HepG2 (cell line): Measurements from ENCODE around the gene TMEM79. TPM values are rescaled to one million over a fixed set of nuclear protein-coding genes. Genes with fewer than 3 reads are reported as not detected.

Experiments used
- ATM ChIP-seq: fragments of 450-650 bp; IDR thresholded peaks from 2 replicates; pipeline ENCODE4 v1.7.1; 2017; ENCODE audit warnings: mild to moderate bottlenecking, borderline replicate concordance
- CENPT ChIP-seq: sonication (generic); formaldehyde crosslinking; IDR thresholded peaks from 2 replicates; pipeline ENCODE4 v1.8.0; 2022; ENCODE audit warnings: low read depth, mild to moderate bottlenecking, moderate library complexity, missing genetic modification reagents
- FIP1L1 ChIP-seq: fragments of 200-400 bp; formaldehyde crosslinking; IDR thresholded peaks from 2 replicates; pipeline ENCODE4 v1.6.1; 2018; ENCODE audit warnings: low read depth, mild to moderate bottlenecking, low read length, moderate library complexity, borderline replicate concordance; ENCODE audit not compliant: insufficient read depth
- MED13 ChIP-seq: sonication (generic); formaldehyde crosslinking; IDR thresholded peaks from 2 replicates; pipeline ENCODE4 v1.5.0; 2020; ENCODE audit warnings: missing genetic modification reagents
- MIER2 ChIP-seq: IDR thresholded peaks from 2 replicates; pipeline ENCODE4 v1.6.1; 2016; ENCODE audit warnings: missing biosample characterization, missing genetic modification reagents
- NCOA2 ChIP-seq: sonication (generic); formaldehyde crosslinking; IDR thresholded peaks from 2 replicates; pipeline ENCODE4 v1.8.0; 2022; ENCODE audit warnings: inconsistent platforms
- NFKB2 ChIP-seq: sonication (generic); formaldehyde crosslinking; IDR thresholded peaks from 2 replicates; pipeline ENCODE4 v1.4.0; 2020; ENCODE audit warnings: missing genetic modification reagents, borderline replicate concordance
- NR2F6 ChIP-seq, 2 experiments: IDR thresholded peaks; 2 replicates each; pipeline ENCODE4 v1.6.1; 2016; ENCODE audit warnings: antibody characterized with exemption in 1 of 2, mild to moderate bottlenecking in 1 of 2
- PCBP1 ChIP-seq: fragments of 200-400 bp; formaldehyde crosslinking; IDR thresholded peaks from 2 replicates; pipeline ENCODE4 v1.6.1; 2017; ENCODE audit warnings: mild to moderate bottlenecking, low read depth, low read length, borderline replicate concordance
- SNAPC5 ChIP-seq: sonication (generic); formaldehyde crosslinking; IDR thresholded peaks from 2 replicates; pipeline ENCODE4 v1.8.1; 2023; ENCODE audit warnings: mild to moderate bottlenecking, missing genetic modification reagents, borderline replicate concordance
- SPEN ChIP-seq: sonication (generic); formaldehyde crosslinking; IDR thresholded peaks from 2 replicates; pipeline ENCODE4 v1.5.1; 2020; ENCODE audit warnings: low read depth, mild to moderate bottlenecking, missing genetic modification reagents
- TARDBP ChIP-seq: sonication (generic); formaldehyde crosslinking; IDR thresholded peaks from 2 replicates; pipeline ENCODE4 v1.8.0; 2022; ENCODE audit warnings: mild to moderate bottlenecking, missing genetic modification reagents
- ZBTB1 ChIP-seq: sonication (generic); formaldehyde crosslinking; IDR thresholded peaks from 2 replicates; pipeline ENCODE4 v1.4.0; 2020; ENCODE audit warnings: missing genetic modification reagents, borderline replicate concordance
- ZNF143 ChIP-seq: sonication (generic); formaldehyde crosslinking; IDR thresholded peaks from 2 replicates; pipeline ENCODE4 v1.4.0; 2020; ENCODE audit warnings: missing genetic modification reagents
- ZNF24 ChIP-seq: fragments of 450-650 bp; IDR thresholded peaks from 2 replicates; pipeline ENCODE4 v1.6.1; 2017; ENCODE audit warnings: antibody characterized with exemption, mild to moderate bottlenecking
- ZNF256 ChIP-seq: sonication (generic); formaldehyde crosslinking; conservative IDR thresholded peaks from 2 replicates; pipeline ENCODE4 v1.4.0; 2020; ENCODE audit warnings: missing genetic modification reagents
- ZNF296 ChIP-seq: sonication (generic); formaldehyde crosslinking; conservative IDR thresholded peaks from 2 replicates; pipeline ENCODE4 v1.5.0; 2020; ENCODE audit warnings: mild to moderate bottlenecking, missing genetic modification reagents
- ZNF329 ChIP-seq: sonication (generic); formaldehyde crosslinking; IDR thresholded peaks from 2 replicates; pipeline ENCODE4 v1.9.0; 2021; ENCODE audit warnings: low read depth, mild to moderate bottlenecking, missing genetic modification reagents
- ZNF407 ChIP-seq: sonication (generic); formaldehyde crosslinking; IDR thresholded peaks from one replicate; pipeline ENCODE4 v1.5.1; 2020; ENCODE audit warnings: mild to moderate bottlenecking, missing genetic modification reagents; ENCODE audit errors: not compliant biosample characterization
- ZNF513 ChIP-seq: sonication (generic); formaldehyde crosslinking; conservative IDR thresholded peaks from 2 replicates; pipeline ENCODE4 v1.5.0; 2020; ENCODE audit warnings: missing genetic modification reagents
- ZNF556 ChIP-seq: sonication (generic); formaldehyde crosslinking; IDR thresholded peaks from 2 replicates; pipeline ENCODE4 v1.4.0; 2020; ENCODE audit warnings: mild to moderate bottlenecking, missing genetic modification reagents, borderline replicate concordance
- polyA plus RNA-seq, 8 experiments: library from polyadenylated mRNA; depleted of rRNA in 3 of 8; stranded (reverse) in 7 of 8; unstranded in 1 of 8; fragments of >200 nt; fragmentation: Illumina TruSeq in 4 of 8; extraction: Trizol in 4 of 8; gene quantifications; 2 replicates each; pipeline versions ENCODE4 v1.2.1 to v1.2.3, GENCODE V29; 2011 to 2016; ENCODE audit warnings: low read depth in 4 of 8, missing spikeins in 1 of 8, mixed read lengths in 1 of 8; ENCODE audit not compliant: insufficient read depth in 1 of 8
- total RNA-seq, 5 experiments: library from RNA; depleted of rRNA; stranded (reverse); fragments of >200 nt; fragmentation: Illumina TruSeq; extraction: Trizol; gene quantifications; 2 replicates each; pipeline ENCODE4 v1.2.3, GENCODE V29; 2016; ENCODE audit warnings: low read depth in 1 of 5

The TMEM79 gene
- total and polyA plus RNA-seq, 2 of the 13 experiments (the other 11 are each of a cell fraction or from before 2014, with no cell fraction given): 1.2 to 1.9 TPM

- TF ChIP-seq ZNF407 (CRISPR knock-in tag): no peak
- no peak for TF ChIP-seq FIP1L1
- no peak for TF ChIP-seq ZNF24
- no peak for TF ChIP-seq NR2F6 (IDR thresholded peaks at IDR 0.05)
- no peak; the same call in 1 of the 2 replicates for TF ChIP-seq NR2F6 (CRISPR knock-in tag; IDR thresholded peaks at IDR 0.05)
- TF ChIP-seq SPEN: peak; percentile 83
- TF ChIP-seq SNAPC5 (CRISPR knock-in tag): no peak
- TF ChIP-seq ZNF256 (CRISPR knock-in tag): no peak
- TF ChIP-seq ZNF513 (CRISPR knock-in tag): no peak
- peak; percentile 53 for TF ChIP-seq NCOA2 (CRISPR knock-in tag)
- peak; percentile 93 for TF ChIP-seq ZNF143
- no peak for TF ChIP-seq ATM
- TF ChIP-seq CENPT (CRISPR knock-in tag): no peak
- TF ChIP-seq PCBP1: no peak
- no peak for TF ChIP-seq NFKB2 (CRISPR knock-in tag)
- no peak for TF ChIP-seq ZNF329 (CRISPR knock-in tag)
- no peak; the same call in 1 of the 2 replicates for TF ChIP-seq MIER2
- peak; percentile 65; the same call in 1 of the 2 replicates for TF ChIP-seq TARDBP (CRISPR knock-in tag)
- TF ChIP-seq ZNF296: no peak
- TF ChIP-seq ZBTB1 (CRISPR knock-in tag): no peak
- TF ChIP-seq ZNF556 (CRISPR knock-in tag): no peak; the same call in 1 of the 2 replicates
- TF ChIP-seq MED13: no peak
Observed at GRCh38 chr1:156338180-156338976, 54.3 kb downstream of the TMEM79 start, which contains the start of the genes CCT3 and TSACC (continued).
